ENCODE data around the gene ZCCHC17.
"Not testable (repeated sequence)": the region's sequence is repeated elsewhere in the genome, so short reads cannot be mapped to it uniquely, and the experiment has no call there.

The ZCCHC17 gene

DNA sequence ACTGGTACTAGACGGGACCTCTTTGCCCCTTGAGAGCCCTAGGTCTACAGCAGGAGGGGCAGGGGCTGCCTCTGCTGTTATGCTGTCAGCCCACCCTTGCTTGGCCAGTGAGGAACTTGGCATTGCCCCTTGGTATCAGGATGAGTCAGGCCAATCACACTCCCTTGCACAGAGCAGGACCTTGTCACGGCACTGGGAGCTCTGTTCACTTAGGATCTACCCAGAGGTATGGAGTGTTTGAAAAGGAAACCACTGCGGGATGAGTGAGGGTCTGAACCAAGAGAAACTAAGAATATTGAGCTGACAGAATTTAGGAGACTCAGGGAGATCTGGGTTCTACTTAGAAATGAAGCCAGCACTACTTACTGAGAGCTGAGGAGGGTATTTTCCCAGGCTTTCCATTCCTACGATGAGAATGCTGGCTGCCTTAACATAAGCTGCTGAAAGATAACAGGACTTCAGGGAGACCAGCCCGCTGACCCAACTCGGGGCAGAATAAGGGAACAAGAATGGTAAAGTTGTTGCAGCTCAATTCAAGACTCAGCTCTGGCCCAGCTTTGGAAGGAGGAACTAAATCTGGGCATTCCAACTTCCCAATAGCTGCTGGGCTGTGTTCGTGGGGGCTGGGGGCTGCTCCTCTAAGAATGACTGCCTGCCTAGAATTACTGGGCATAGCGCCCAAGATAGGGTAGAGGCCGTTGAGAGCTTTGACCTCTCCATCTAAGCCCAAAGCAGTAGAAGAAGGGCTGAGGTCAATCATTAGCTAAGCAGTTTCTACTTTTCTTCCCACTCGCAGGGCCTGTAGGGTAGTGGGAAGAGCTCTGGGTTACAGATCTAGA is 74.5 kb downstream of the ZCCHC17 start:
- DNase-seq: no peak

DNA sequence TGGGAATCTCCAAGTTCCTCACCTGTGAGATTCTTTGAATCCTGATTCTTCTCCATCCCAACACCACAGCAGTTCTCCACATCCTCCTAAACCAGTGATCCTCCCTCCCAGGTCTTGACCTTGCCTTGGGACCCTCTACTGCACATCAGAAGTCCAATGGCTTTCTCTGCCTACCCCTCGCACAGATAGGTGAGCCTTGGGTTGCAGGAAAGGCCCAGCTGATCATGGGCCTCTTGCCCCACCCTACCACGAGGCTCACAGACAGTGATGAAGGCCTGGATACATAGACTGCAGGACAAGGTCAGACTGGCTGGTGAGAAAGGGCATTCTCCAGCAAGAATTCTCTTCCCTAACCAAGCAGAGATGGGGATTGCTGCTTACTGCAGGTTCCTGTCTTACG is 75.2 kb downstream of the ZCCHC17 start:
- no peak for DNase-seq

- DNase-seq: no peak
These were observed 75.9 kb downstream of the ZCCHC17 start for GRCh38 chr1:31372751-31373055.

DNA sequence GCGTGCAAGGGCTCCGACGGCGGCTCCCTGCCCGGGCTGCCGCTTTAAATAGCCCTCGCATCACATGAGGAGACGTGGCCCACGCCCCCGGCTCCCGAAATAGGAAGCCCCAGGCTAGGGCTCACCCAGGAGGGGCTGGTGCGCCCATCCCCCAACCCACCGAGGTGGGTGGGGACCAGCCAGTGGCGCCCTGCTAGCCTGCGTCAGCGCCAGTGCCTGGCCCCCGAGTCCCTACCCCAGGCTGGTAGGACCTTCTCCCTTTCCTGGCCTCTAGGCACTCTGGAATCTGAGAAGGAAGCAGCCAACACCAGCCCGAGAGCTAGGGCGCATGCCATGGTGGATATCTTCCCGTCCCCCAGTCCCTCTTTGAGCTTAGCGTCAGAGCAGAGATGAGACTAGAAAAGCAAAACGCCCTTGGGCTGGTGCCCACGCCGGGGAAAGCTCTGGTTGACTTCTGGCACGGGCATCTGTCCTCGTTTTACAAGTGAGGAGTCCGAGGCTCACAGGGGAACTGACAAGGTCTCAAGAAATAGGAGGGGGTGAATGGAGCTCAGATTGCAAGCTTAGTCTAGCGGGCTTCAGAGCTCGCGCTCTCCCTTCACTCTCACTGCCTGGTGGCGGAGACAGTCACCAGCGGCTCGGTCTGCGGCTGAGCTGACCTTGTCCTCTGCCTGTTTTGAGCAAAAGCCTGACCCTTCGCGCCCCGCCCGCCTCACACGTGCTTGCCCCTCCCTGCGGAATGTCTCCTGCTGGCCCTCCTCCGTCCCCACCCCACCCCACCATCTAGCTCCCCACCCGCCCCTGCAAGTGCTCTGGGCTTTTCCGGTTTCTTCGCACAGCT is 76.4 kb downstream of the ZCCHC17 start, which contains the start of gene FABP3:
Gene FABP3, minus strand, starts transcription at position 21 of the 841 bp plus-strand sequence. CDS start 62 bp downstream, outside the sequence.
- no peak for DNase-seq

- DNase-seq: no peak
These were observed 77.2 kb downstream of the ZCCHC17 start for GRCh38 chr1:31373897-31374486.

DNA sequence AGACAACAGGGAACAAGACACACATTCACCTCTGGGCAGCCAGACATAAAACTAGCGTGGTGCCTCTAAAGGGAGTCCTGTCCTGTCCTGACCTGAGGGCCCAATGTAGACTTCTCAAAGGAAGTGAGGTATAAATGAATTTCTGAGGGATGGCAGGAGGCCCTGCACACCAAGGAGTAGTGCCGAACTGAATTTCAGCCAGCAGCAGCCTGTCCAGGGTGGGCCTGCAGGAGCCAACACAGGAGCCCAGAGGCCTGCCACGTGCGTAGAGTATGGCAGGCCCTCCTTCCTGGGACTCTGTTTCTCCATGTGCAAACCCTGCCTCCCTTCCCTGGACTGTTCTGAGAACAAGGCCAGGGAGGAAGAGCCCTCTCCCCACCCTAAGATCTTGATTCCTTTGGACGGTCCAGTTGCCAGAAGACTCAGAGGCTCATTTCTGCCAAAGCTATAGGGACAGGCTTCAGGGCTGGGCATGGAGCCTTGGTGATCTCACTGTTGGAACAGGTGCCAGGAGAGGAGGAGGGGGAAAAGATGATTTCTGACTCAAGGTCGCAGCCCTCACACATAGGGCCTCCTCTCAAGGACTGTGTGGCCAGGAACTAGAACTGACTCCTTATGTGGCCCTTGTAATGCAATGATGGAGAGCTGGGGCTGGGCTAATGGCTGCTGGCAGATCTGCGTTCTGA is 77.8 kb downstream of the ZCCHC17 start:
- DNase-seq: no peak

- DNase-seq: peak; percentile 21
These were observed 79.7 kb downstream of the ZCCHC17 start for GRCh38 chr1:31376375-31377134.

GRCh38 chr1:31377364-31377863 is 80.6 kb downstream of the ZCCHC17 start:
- no peak for DNase-seq

DNA sequence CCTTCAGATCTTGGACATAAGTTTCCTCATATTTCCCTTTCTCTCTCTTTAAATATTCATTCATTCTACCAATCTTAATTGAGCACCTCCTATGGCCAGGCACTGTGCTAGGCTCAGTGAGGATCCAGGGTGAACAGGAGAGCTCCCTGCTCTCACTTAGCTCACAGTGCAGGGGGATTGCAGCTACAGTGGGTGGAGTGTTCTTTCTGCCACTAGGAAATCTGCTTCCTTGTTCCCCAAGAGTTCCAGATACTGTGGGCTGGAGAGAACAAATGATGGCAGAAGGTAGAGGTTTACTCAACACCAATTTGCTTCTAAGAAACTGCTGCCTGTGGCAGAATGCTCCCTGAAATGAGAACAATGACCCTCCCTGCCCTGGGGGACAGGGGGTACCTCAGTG is 81.2 kb downstream of the ZCCHC17 start:
- DNase-seq: no peak

DNA sequence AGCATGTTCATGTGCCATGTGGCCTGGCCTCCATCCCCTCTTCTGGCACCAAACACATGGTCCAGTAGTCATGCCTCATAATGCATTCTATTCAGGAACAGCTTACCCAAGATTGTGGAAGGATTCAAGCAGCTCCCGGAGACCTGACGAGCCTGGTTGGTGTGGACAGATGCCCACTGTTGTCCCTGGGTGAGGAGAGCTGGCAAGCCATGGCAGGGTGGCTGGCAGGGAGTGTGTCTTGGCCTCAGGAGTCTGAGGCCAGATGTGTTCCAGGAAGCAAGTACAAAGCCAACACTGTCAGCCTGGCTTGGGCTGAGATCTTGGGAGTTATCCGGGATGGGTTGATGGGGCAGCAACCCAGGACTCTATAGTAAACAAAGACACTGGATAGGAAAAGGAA is 83.3 kb downstream of the ZCCHC17 start:
- no peak for DNase-seq

GRCh38 chr1:31381394-31382294 is 84.8 kb downstream of the ZCCHC17 start:
- no peak for DNase-seq

DNA sequence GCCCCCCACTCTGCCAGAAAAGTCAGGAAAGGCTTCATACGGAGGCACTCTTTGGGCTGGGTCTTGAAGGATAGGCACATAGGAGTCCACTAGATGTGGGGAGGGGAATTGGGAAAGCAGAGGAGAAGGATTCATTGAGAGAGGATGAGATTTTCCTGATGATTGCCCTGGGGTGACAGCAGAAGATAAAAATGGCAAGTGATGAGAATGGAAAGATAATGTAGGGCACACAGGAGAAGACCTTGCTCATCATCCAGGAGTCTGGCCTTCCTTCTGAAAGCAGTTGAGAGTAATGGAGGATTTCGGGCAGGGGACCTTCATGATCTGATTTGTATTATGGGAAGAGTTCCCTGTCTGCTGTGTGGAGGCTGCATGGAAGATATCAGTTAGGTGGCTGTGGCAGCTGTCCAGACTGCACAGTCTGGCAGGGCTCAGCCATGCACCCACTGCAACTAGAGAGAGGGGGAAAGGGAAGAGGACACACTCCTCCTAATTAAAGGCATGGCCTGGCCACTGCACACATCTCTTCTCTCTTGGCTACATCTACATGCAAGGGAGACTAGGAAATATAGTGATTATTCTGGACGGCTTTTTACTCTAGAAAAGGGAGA is 85.7 kb downstream of the ZCCHC17 start:
- DNase-seq: no peak

- DNase-seq: no peak
These were observed 87.1 kb downstream of the ZCCHC17 start for GRCh38 chr1:31383967-31384366.

DNA sequence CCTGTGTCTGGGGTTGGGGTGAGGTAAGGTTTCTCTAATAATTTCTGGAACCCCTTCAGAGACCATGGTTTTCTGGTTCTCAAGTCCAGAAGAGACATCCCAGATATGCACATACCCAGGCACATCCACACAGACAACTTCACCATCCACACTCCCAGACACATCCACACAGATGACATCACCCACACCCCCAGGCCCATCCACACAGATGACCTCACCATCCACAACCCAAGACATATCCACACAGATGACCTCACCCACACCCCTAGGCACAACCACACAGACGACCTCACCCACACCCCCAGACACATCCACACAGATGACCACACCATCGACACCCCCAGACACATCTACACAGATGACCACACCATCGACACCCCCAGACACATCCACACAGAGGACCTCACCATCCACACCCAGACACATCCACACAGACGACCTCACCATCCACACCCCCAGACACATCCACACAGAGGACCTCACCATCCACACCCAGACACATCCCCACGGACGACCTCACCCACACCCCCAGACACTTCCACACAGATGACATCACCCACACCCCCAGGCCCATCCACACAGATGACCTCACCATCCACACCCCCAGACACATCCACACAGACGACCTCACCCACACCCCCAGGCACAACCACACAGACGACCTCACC is 89.9 kb downstream of the ZCCHC17 start:
- DNase-seq: not testable (repeated sequence)

DNA sequence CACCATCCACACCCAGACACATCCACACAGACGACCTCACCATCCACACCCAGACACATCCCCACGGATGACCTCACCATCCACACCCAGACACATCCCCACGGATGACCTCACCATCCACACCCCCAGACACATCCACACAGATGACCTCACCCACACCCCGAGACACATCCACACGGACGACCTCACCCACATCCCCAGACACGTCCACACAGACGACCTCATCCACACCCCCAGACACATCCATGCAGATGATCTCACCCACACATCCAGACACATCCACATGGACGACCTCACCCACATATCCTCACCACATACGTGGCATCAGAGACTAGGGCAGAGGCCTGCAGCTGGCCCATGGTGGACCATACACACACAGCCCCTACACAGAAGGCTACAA is 90.8 kb downstream of the ZCCHC17 start:
- DNase-seq: no peak

DNA sequence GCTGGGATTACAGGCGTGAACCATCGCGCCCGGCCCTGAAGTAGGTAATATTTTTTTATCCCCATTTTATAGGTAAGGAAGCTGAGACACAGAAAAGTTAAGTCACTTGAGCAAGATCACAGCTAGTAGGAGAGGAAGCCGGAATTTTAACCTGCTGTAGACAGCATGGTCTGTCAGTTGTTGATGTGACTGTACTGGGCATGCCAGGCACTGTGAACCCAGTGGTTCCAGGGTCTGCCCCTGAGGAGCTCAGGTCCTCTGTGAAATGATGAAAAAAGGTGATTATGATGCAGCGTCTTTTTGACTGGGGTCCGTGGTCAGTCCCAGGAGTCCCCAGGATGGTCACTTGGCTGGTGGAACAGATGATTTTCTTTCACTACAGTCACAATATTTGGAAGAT is 92.8 kb downstream of the ZCCHC17 start:
- no peak for DNase-seq

- no peak for DNase-seq
These were observed 93.2 kb downstream of the ZCCHC17 start for GRCh38 chr1:31390071-31390470.

DNA sequence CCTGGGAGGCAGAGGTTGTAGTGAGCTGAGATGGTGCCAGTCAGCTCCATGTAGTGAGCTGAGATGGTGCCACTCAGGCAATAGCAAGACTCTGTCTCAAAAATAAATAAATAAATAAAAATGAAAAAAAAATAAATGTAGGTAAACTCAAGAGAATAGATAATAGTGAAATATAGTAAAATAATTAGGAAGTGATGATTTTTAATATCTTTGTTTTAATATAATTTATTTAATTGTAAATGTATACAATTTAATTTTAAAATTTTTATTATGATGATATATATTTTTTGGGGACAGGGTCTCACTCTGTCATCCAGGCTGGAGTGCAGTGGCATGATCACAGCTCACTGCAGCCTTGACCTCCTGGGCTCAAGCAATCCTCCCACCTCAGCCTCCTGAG is 96.6 kb downstream of the ZCCHC17 start:
- DNase-seq: no peak

DNA sequence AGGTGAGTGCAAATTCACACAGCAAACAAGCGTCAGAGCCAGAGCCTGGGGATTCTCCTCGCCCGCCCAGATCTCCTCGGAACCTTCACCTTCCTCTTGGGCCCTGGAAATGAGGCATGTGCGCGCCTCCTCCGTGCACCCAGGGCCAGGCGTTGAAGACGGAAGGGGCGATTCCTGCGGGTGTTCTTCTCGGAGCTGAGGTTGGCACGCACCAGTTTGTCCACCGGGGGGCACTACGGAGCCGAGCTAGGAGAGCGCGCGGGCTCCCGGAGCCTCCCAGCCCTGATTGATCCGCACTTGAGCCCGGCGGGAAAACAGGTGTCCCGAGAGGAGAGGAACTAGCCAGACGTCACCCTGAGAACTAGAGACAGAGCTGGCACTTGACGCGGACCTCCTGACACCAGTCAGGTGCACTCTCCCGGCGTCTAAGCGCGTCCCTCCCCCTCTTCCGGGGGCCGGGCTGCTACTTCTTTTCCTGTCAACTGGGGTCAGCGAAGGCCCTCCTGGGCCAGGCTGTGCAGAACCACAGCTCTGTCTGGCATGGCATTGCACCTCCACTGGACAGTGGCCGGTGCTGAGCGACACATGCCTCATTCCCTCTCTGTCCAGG is 97.9 kb downstream of the ZCCHC17 start:
- peak; percentile 95 for DNase-seq

Data from NCI-H2029 (cell line).